GM12878 (cell line): ENCODE data around the gene SCMH1. TPM values are rescaled to one million over a fixed set of nuclear protein-coding genes. Genes with fewer than 3 reads are reported as not detected.
A peak's percentile ranks its signal among the peaks of the same experiment; 100 is the strongest.

Source experiments
- ATF7 ChIP-seq: fragments of 450-650 bp; IDR thresholded peaks from 2 replicates; pipeline ENCODE4 v1.6.1; 2016; ENCODE audit warnings: low read depth, mild to moderate bottlenecking
- DPF2 ChIP-seq: fragments of 450-650 bp; IDR thresholded peaks from 2 replicates; pipeline ENCODE4 v1.6.1; 2017; ENCODE audit warnings: mild to moderate bottlenecking
- FOXM1 ChIP-seq: IDR thresholded peaks from 2 replicates; pipeline ENCODE4 v1.6.1; 2012; ENCODE audit warnings: low read depth, mild to moderate bottlenecking, inconsistent platforms, low read length, moderate library complexity
- HDGF ChIP-seq: fragments of 450-650 bp; IDR thresholded peaks from 2 replicates; pipeline ENCODE4 v1.6.1; 2016; ENCODE audit warnings: antibody characterized with exemption
- IKZF1 ChIP-seq: fragments of 450-650 bp; conservative IDR thresholded peaks from 2 replicates; pipeline ENCODE4 v1.6.1; 2017; ENCODE audit warnings: antibody characterized with exemption, mild to moderate bottlenecking
- IKZF2 ChIP-seq, 2 experiments: fragments of 450-650 bp; IDR thresholded peaks; 2 replicates each; pipeline ENCODE4 v1.6.1; 2017; ENCODE audit warnings: mild to moderate bottlenecking in 2 of 2, moderate library complexity in 2 of 2
- MXI1 ChIP-seq: fragments of 150-350 bp; IDR thresholded peaks from 2 replicates; pipeline ENCODE4 v1.6.1; 2011; ENCODE audit warnings: low read depth, mild to moderate bottlenecking, inconsistent platforms, low read length, improper control_type of control experiment
- MYB ChIP-seq: fragments of 150-350 bp; IDR thresholded peaks from 2 replicates; pipeline ENCODE4 v1.6.1; 2014; ENCODE audit warnings: mild to moderate bottlenecking, low read depth, low read length, borderline replicate concordance
- MYC ChIP-seq: IDR thresholded peaks from 2 replicates; pipeline ENCODE4 v1.6.1; 2011; ENCODE audit warnings: mild to moderate bottlenecking, low read length, moderate library complexity, inconsistent platforms; ENCODE audit not compliant: insufficient read depth, insufficient replicate concordance, insufficient read length, severe bottlenecking
- NFIC ChIP-seq: IDR thresholded peaks from 2 replicates; pipeline ENCODE4 v1.6.1; 2012; ENCODE audit warnings: low read depth, mild to moderate bottlenecking, inconsistent platforms, low read length, moderate library complexity
- NFXL1 ChIP-seq: fragments of 450-650 bp; IDR thresholded peaks from 2 replicates; pipeline ENCODE4 v1.6.1; 2017; ENCODE audit warnings: antibody characterized with exemption, mild to moderate bottlenecking, borderline replicate concordance
- POLR2A ChIP-seq: IDR thresholded peaks from 2 replicates; pipeline ENCODE4 v1.6.1; 2011; ENCODE audit warnings: low read depth, mild to moderate bottlenecking, low read length
- POLR2AphosphoS5 ChIP-seq: IDR thresholded peaks from 2 replicates; pipeline ENCODE4 v1.6.1; 2011; ENCODE audit warnings: mild to moderate bottlenecking, low read length, inconsistent platforms
- RB1 ChIP-seq: fragments of 450-650 bp; formaldehyde crosslinking; IDR thresholded peaks from 2 replicates; pipeline ENCODE4 v1.6.1; 2017; ENCODE audit warnings: mild to moderate bottlenecking, borderline replicate concordance
- SIX5 ChIP-seq: IDR thresholded peaks from 2 replicates; pipeline ENCODE4 v1.6.1; 2011; ENCODE audit warnings: mild to moderate bottlenecking, low read depth, low read length, moderate library complexity; ENCODE audit not compliant: severe bottlenecking
- SMC3 ChIP-seq: IDR thresholded peaks from 2 replicates; pipeline ENCODE4 v1.6.1; 2011; ENCODE audit warnings: low read length, improper control_type of control experiment, borderline replicate concordance
- SPI1 ChIP-seq: IDR thresholded peaks from 2 replicates; pipeline ENCODE4 v1.6.1; 2011; ENCODE audit warnings: low read depth, mild to moderate bottlenecking, low read length, moderate library complexity, borderline replicate concordance; ENCODE audit not compliant: insufficient read depth
- WRNIP1 ChIP-seq: IDR thresholded peaks from 2 replicates; pipeline ENCODE4 v1.6.1; 2011; ENCODE audit warnings: low read depth, low read length, improper control_type of control experiment, borderline replicate concordance
- ZNF384 ChIP-seq: IDR thresholded peaks from 2 replicates; pipeline ENCODE4 v1.6.1; 2012; ENCODE audit warnings: low read depth, mild to moderate bottlenecking, low read length, improper control_type of control experiment, borderline replicate concordance
- ZZZ3 ChIP-seq: IDR thresholded peaks from 2 replicates; pipeline ENCODE4 v1.6.1; 2011; ENCODE audit warnings: low read depth; ENCODE audit not compliant: control insufficient read depth, insufficient read length
- polyA plus RNA-seq, 11 experiments: library from polyadenylated mRNA; depleted of rRNA in 4 of 11; unstranded in 6 of 11; stranded (reverse) in 5 of 11; fragments of >200 nt; fragmentation: Nextera tagmentation in 4 of 11; fragmentation: Illumina TruSeq in 1 of 11; extraction: Ambion mirVana in 4 of 11; extraction: Trizol in 1 of 11; gene quantifications; 1 replicate in 1 of 11; 2 replicates in 10 of 11; pipeline versions ENCODE4 v1.2.1 to v1.2.3, GENCODE V29; 2011 to 2016; ENCODE audit warnings: inconsistent platforms in 2 of 11, missing spikeins in 2 of 11, low read depth in 1 of 11
- total RNA-seq, 4 experiments: library from RNA; depleted of rRNA in 3 of 4; stranded (reverse); fragments of >200 nt in 3 of 4; fragmentation: Illumina TruSeq in 1 of 4; extraction: Trizol in 1 of 4; gene quantifications; 2 replicates each; pipeline versions ENCODE4 v1.2.1 to v1.2.3, GENCODE V29; 2013 to 2021
- TF ChIP-seq, protein P1 (sequence below): fragments of 150-350 bp; IDR thresholded peaks from 2 replicates; pipeline ENCODE4 v1.6.1; 2014; ENCODE audit warnings: mild to moderate bottlenecking, low read depth, low read length
- TF ChIP-seq, protein P2 (sequence below): fragments of 450-650 bp; conservative IDR thresholded peaks from 2 replicates; pipeline ENCODE4 v1.6.1; 2017; ENCODE audit warnings: mild to moderate bottlenecking, moderate library complexity
- TF ChIP-seq, protein P3 (sequence below): IDR thresholded peaks from 2 replicates; pipeline ENCODE4 v1.6.1; 2011; ENCODE audit warnings: mild to moderate bottlenecking, low read depth, low read length, moderate library complexity; ENCODE audit not compliant: insufficient replicate concordance
- TF ChIP-seq, protein P4 (sequence below): IDR thresholded peaks from 2 replicates; pipeline ENCODE4 v1.6.1; 2012; ENCODE audit warnings: low read depth, low read length, improper control_type of control experiment

The SCMH1 gene
- total and polyA plus RNA-seq, 10 of the 15 experiments (the other 5 are each of a cell fraction or from before 2014, with no cell fraction given) = 7.5 to 44.1 (median 27.8) TPM

DNA sequence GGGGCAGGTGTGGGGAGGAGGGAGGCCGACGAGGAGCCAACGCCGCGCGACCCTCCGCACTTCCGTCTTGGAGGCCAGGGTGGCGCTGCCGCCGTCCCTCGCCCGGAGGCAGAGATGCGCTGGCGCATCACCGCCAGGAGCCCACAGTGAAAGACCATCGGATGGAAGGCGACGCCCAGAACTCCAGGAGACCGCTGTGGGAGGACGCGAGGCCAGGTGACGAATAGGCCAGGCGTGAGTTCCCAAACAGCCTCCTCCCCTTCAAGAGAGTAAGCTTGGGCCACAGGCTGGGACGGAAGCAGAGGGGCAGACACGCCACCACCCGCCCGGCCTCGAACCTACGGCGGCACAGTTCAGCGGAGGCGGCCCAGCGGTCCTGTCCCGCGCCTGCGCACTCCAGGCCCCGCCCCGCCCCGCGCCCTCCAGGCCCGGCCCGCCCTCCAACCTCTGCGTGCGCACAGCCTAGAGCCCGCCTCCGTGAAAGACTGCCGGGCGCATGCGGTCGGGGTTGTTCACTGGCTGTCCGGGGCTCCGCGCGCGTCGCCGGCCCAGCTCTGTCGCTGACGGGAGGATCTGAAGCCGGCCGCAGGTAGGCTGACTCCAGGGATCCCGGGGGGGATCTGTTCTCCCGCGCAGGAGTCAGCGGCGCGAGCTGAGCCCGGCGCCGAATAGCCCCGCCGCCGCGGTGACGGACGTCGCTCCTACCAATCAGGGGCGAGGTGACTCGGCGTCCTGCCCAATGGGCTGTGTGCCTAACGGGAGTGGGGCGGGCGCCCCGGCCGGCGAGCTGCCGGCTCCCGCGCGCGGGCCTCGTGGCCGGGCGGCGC is 262.7 kb downstream of the SCMH1 start, which contains the start of gene CTPS1 (continued):
- TF ChIP-seq, protein P1, sequence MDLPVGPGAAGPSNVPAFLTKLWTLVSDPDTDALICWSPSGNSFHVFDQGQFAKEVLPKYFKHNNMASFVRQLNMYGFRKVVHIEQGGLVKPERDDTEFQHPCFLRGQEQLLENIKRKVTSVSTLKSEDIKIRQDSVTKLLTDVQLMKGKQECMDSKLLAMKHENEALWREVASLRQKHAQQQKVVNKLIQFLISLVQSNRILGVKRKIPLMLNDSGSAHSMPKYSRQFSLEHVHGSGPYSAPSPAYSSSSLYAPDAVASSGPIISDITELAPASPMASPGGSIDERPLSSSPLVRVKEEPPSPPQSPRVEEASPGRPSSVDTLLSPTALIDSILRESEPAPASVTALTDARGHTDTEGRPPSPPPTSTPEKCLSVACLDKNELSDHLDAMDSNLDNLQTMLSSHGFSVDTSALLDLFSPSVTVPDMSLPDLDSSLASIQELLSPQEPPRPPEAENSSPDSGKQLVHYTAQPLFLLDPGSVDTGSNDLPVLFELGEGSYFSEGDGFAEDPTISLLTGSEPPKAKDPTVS = no peak
- TF ChIP-seq FOXM1 (no peak), IKZF1 (peak; percentile 68), POLR2AphosphoS5 (peak; percentile 75; the same call in 1 of the 2 replicates), ZZZ3 (no peak), HDGF (no peak), NFXL1 (no peak), NFIC (no peak), ZNF384 (no peak), SPI1 (0 out of 2 replicates have a peak, but pooled peaks have one; percentile 10), SIX5 (no peak), IKZF2 (IDR thresholded peaks at IDR 0.05) (no peak), DPF2 (peak; percentile 92), WRNIP1 (no peak), SMC3 (no peak), MYC (no peak), MXI1 (peak; percentile 91), MYB (no peak), POLR2A (peak; percentile 91), ATF7 (no peak), RB1 (peak; percentile 86)
- TF ChIP-seq, protein P2, sequence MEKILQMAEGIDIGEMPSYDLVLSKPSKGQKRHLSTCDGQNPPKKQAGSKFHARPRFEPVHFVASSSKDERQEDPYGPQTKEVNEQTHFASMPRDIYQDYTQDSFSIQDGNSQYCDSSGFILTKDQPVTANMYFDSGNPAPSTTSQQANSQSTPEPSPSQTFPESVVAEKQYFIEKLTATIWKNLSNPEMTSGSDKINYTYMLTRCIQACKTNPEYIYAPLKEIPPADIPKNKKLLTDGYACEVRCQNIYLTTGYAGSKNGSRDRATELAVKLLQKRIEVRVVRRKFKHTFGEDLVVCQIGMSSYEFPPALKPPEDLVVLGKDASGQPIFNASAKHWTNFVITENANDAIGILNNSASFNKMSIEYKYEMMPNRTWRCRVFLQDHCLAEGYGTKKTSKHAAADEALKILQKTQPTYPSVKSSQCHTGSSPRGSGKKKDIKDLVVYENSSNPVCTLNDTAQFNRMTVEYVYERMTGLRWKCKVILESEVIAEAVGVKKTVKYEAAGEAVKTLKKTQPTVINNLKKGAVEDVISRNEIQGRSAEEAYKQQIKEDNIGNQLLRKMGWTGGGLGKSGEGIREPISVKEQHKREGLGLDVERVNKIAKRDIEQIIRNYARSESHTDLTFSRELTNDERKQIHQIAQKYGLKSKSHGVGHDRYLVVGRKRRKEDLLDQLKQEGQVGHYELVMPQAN = no peak; the same call in none of the 2 replicates
- TF ChIP-seq, protein P3, sequence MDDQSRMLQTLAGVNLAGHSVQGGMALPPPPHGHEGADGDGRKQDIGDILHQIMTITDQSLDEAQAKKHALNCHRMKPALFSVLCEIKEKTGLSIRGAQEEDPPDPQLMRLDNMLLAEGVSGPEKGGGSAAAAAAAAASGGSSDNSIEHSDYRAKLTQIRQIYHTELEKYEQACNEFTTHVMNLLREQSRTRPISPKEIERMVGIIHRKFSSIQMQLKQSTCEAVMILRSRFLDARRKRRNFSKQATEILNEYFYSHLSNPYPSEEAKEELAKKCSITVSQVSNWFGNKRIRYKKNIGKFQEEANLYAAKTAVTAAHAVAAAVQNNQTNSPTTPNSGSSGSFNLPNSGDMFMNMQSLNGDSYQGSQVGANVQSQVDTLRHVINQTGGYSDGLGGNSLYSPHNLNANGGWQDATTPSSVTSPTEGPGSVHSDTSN = peak; percentile 95
- TF ChIP-seq, protein P4, sequence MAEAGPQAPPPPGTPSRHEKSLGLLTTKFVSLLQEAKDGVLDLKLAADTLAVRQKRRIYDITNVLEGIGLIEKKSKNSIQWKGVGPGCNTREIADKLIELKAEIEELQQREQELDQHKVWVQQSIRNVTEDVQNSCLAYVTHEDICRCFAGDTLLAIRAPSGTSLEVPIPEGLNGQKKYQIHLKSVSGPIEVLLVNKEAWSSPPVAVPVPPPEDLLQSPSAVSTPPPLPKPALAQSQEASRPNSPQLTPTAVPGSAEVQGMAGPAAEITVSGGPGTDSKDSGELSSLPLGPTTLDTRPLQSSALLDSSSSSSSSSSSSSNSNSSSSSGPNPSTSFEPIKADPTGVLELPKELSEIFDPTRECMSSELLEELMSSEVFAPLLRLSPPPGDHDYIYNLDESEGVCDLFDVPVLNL = 0 out of 2 replicates have a peak, but pooled peaks have one; percentile 44
